ENCODE data around the gene FKBP15.
"Not testable (repeated sequence)": the region's sequence is repeated elsewhere in the genome, so short reads cannot be mapped to it uniquely, and the experiment has no call there.

The FKBP15 gene

DNA sequence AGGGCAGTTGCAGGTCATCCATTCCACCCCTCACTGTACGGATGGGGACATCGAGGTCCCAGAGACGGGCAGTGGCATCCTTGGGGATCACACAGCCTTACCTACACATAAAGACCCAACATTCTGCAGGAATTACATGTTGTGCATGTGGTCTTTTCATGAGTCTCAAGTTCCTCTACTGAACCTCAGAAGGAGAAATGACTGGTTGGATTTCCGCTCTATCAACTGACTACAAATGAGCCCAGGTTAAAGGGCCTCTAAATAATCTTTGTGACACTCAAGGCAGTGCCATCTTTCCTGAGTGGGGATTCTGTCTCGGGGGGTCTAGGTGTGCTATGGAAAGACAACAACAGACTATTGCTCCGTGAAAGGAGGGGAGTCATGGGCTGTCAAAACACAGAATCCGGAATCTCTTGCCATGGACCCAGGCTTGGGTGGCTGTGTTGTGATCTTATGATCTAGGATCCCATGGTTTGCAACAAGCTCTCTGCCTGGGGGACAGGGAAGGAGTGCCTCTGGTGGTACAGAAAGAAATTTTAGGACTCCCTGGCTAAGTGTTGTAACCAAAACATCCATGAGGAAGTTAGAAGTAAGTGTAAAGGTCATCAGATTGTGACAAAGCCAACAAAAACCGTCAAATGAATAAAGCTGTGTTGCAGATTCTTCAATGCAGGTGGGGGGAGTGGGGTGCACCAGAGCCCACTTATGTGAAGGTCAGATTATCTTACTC, 72.1 kb downstream of the FKBP15 start:
- DNase-seq: no peak

DNA sequence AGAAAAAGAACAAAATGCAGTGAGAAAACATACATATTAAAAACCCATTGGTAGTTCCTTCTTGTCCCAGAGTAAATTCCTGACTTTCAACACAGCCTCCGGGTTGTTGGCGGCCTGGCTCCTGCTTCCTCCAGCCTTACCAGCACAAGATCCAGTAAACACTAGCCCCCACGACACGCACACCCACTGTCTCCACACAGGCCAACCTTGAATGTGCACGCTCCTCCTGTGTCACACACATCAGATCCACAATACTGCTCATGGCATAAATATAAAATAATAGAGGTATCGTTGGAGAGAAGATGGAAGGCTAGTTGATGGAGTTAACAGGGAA, 72.7 kb downstream of the FKBP15 start:
- no peak for DNase-seq

DNA sequence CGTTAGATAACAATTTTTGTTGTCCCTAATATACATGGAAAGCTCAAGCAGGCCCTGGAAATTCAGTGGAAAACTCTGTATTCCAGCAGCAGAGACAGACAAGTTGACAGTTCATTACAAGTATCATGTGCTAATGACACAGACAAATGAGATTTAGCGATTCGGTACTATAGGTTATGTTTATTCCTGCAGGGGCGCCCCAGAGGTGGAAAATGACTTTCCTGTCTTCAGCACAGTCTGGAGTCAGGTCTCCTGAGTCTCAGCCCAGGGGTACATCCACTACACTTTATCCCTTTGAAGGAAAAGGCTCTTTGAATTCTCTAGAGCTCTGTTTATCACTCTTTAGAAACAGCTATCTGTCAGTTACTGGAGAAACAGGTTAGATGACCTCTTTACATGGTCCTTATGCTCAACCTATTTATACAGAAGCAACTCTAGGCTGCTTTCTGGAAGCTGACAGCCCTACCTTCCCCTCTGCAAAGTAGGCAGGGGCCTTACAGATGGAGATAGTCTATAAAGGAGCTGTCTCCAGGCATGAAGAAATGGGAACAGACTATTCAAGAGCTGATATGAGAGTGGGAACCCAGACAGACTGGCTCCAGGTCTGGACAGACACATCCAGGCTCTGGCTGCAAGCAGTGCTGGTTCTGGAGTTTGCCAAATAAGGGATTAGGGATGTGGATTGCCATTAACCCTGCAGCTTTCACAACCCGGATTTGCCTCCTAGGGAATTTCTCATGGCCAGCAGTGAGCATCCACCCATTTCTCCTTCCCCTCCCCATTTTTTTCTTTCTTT, 77.4 kb downstream of the FKBP15 start:
- no peak for DNase-seq

DNA sequence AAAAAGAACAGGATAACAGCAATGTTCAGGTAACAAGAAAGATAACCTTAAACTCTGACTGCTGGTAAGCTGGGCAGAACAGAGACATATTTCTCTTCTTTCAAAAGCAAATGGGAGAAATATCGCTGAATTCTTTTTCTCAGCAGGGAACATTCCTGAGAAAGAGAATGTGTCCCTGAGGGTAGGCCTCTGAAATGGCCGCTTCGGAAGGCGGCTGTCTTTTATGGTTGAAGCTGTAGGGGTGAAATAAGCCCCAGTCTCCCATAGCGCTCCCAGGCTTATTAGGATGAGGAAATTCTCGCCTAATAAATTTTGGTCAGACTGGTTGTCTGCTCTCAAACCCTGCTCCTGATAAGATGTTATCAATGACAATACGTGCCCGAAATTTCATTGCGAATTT, 80.2 kb downstream of the FKBP15 start:
- not testable (repeated sequence) for DNase-seq

DNA sequence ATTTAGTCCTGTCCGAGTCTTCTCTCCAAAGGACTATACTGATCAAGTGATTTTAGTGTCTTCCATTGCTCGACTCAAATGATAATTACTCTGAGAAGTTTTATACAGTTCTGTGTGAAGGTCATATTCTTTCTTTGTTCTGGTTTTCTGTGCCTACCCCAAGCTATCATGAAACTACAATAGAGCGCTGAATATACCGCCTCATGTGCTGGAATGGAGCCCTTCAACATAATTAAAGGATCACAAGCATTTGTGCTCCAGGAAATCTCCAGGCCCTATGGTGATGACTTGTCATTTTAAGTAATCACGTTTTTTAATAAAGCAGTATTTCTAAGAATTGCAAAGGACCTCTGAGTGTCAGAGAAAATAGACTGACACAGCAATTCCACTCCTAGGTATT, 81.1 kb downstream of the FKBP15 start:
- DNase-seq: no peak

DNA sequence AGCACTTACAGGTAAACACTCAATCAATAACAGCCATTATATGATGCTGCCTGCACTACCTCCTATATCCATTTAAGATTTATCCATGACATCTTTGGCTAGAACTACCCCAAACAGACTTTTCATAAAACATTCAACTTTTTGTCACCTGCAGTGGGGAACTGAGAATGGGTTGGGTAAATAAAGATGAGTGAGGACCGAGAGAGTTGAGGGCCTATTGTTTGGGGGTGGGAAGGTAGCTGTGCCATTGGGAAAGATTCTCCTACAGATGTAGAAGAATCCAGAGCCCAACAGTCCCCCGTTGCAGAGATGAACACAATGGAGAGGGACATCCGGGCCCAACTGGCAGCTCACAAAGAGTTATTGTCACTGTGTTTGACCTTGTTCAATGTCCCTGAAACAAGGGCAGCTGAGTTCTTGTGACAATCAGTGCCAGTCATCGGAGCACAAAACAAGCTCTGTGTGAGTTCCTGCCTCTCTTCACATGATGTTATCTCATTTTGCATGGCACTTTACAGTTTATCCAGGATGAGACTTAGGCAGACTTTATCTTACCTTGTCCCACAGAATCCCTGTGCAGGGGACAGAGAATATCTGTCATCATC, 81.8 kb downstream of the FKBP15 start:
- DNase-seq: no peak

DNA sequence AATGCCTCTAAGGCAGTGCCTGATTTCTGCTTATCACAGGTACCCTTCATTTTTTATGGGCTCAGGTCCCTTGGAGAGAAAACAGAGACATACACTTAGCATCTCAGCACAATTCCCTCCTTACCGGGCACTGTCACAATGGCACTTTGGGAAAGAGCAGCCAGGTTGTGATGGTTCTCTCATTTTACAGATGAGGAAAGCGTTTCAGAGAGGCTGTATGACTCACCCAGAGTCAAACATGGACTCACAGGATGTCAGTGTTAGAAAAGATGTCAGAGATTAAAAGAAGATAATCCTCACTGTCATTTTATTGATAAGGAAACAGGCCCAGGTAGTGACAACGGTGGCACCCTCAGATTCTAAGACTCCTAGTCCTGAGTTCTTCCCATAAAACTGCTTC, 82.3 kb downstream of the FKBP15 start:
- no peak for DNase-seq

DNA sequence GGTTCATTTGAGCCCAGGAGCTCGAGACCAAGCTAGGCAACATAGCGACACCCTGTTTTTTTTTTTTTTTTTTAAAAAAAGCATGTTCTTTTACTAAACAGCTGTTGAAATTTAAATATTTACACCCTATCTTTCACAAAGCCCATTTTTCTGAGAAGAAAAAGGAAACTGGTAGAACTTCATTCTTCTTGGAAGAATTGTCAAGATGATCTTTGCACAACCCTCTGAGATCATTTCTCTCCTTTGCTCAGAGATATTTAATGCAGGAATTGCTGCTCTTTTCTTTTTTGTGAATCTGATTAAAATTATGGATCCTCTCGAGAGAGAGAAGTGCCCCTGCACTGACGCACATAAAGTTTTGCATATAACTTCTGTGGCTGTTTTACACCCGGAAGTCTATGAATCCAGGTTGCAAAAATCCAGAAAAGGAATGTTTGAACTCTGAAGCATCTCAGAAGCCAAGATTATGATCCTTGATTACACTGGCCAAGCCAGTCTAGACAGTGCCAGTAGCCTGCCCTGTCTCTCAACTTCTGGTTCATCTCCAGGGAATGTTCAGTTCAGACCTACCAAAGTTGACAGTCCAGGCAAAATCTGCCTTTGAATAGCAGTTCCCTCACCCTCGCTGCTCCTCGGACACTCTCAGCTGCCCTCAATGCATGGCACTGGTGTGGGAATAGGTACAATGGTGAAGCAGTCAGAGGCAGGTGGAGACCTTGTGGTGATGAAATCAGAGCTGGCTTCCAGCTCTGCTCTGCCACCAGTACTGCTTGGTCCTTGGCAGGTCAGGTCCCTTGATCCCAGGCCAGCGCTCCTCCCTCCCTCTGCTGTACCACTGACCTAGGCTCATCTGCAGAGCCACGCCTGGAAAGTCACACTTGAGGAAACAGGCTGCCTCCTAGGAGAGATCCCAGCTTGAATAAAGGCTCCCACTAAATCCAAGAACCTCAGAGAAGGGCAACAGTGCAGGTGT, 83.6 kb downstream of the FKBP15 start:
- DNase-seq: no peak

DNA sequence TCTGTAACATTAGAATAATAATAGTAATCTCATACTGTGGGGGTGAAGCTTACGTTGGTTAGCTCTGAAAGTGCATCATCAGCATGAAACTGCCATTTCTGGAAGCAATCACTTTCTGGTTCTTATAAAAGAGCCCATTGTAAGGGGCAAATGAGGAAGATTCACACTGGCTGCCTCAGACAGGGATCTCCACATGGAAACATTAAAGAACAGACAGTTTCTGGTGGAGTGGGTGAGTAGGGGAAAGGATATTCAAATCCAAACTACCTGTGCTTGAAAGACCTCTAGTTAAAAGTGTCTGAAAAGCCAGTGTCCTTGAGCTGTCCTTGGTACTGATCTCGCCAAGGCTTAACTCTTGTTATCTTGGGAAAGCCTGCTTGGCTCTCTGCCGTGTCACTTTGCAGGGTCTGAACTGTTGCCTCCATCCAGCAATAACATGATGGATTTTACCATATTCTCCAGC, 89.4 kb downstream of the FKBP15 start:
- DNase-seq: no peak

DNA sequence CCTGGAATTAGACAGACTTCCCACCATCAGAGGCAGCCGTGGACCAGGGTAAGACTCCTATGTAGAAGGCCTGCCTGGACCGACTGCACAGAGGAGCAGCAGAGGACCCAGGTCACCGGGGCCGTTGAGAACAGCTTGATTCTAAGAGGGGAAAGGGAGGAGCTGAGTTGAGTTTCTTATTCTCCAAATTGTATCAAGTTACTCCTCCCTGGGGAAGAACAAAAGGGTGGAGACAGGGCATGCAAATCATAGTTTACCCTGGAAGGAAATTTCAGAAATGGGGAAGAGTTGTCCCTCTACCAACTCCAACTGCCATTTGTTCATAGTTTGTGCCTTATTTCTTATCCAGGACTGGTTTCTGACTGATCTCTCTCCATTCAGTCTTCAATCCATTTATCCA, 91.2 kb downstream of the FKBP15 start:
- DNase-seq: no peak

DNA sequence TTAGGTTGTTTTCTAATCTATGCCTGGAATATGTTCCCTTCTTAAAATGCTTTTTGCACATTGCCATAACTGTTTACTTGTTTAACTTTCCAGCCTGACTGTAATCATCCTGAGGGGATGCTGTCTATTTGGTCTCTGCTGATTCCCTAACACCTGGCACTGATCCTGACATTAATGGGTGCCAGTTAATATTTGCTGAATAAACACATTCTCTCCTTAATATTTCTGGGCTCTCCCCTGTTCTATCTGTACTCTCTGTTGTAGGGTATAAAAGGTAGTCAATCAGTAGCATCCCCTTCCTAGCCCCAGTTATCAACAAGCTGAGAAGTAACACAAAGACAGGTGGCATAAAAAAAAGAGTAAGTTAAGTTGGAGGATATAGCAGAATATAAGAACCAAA, 91.6 kb downstream of the FKBP15 start:
- no peak for DNase-seq

DNA sequence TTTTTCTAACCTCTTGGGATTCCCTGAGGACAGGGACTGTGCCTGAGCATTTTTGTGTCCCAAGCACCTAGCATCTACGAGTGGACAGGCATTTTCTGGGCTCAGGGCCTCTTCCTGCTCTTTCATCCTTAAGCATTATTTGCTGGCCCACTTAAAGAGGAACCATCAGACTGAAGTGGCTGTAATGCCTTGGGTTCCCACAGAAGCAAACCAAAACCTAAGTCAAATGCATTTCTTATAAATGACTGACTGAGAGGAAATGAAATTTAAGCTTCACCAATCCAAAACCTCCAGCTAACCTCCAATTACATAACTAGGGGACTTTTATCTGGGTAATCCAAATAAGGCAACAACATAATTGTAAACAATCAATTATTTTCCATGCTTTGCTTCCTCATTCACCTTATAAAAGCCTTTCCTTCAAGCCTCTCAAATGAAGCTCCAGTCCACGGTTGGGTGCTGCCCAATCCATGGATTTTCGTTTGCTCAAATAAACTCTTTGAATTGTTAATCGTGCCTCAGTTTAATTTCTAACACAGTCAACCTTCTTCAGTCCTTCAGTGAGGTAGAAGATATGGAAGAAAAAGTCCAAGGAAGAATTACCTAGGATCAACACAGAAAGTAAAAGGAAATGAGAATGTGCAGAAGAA, 95.6 kb downstream of the FKBP15 start:
- no peak for DNase-seq

DNA sequence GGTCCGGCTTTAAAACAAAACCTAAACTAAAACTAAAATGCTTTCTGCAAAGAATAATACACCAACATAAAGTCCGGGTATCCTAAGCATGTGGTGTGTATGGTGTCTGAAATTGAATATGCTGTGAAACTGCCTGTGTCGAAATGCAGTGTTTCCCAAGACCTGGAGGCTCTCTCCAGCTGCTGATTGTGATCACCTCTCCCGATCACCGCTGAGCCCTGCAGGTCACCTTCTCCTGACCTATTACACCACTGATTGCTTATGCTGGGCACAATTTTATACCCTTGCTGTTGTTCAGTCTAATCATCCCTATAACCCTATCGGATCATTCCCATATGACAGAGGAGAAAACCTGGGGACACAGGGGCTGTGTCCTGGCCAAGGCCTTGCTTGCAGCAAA, 102.2 kb downstream of the FKBP15 start:
- not testable (repeated sequence) for DNase-seq
